SK-N-SH treated with all-trans-retinoic acid at 6 μM for 48 hours (cell line): ENCODE measurements around the gene KRTAP10-4.

Experiments used
- ATAC-seq: fragments of 200-7000 bp; cut with Tn5 transposase; 3 replicates; pipeline ENCODE4 v1.9.1; 2020; ENCODE audit warnings: mild to moderate bottlenecking, moderate library complexity
- ARNTL ChIP-seq: fragments of 450-650 bp; formaldehyde crosslinking; IDR thresholded peaks from 2 replicates; pipeline ENCODE4 v1.5.0; 2020; ENCODE audit warnings: low read depth, mild to moderate bottlenecking, moderate library complexity, borderline replicate concordance
- BACH2 ChIP-seq: fragments of 250-450 bp; sonication (Bioruptor Pico); IDR thresholded peaks from 2 replicates; pipeline ENCODE4 v1.9.0; 2021; ENCODE audit warnings: mild to moderate bottlenecking, borderline replicate concordance
- CREB5 ChIP-seq: fragments of 250-450 bp; sonication (Bioruptor Pico); IDR thresholded peaks from 2 replicates; pipeline ENCODE4 v1.5.1; 2020; ENCODE audit warnings: low read depth, mild to moderate bottlenecking, moderate library complexity
- CSDC2 ChIP-seq: fragments of 250-450 bp; sonication (Bioruptor Pico); IDR thresholded peaks from 2 replicates; pipeline ENCODE4 v1.5.0; 2020; ENCODE audit warnings: mild to moderate bottlenecking, moderate library complexity
- CSRNP3 ChIP-seq: fragments of 250-450 bp; sonication (Bioruptor Pico); IDR thresholded peaks from 2 replicates; pipeline ENCODE4 v1.5.1; 2021; ENCODE audit warnings: mild to moderate bottlenecking, moderate library complexity
- ESRRG ChIP-seq: fragments of 250-450 bp; sonication (Bioruptor Pico); IDR thresholded peaks from 2 replicates; pipeline ENCODE4 v1.6.1; 2021; ENCODE audit warnings: mild to moderate bottlenecking
- GLIS3 ChIP-seq: fragments of 250-450 bp; sonication (Bioruptor Pico); IDR thresholded peaks from 2 replicates; pipeline ENCODE4 v1.5.0; 2020; ENCODE audit warnings: mild to moderate bottlenecking, moderate library complexity
- ISL1 ChIP-seq: fragments of 250-450 bp; sonication (Bioruptor Pico); IDR thresholded peaks from 2 replicates; pipeline ENCODE4 v2.1.2; 2022; ENCODE audit warnings: mild to moderate bottlenecking, moderate library complexity
- OSR1 ChIP-seq: fragments of 250-450 bp; sonication (Bioruptor Pico); IDR thresholded peaks from 2 replicates; pipeline ENCODE4 v1.8.0; 2022; ENCODE audit warnings: moderate library complexity, mild to moderate bottlenecking, inconsistent platforms
- PATZ1 ChIP-seq: fragments of 250-450 bp; sonication (Bioruptor Pico); IDR thresholded peaks from 2 replicates; pipeline ENCODE4 v1.8.0; 2020; ENCODE audit warnings: mild to moderate bottlenecking, moderate library complexity, borderline replicate concordance
- POU6F1 ChIP-seq: fragments of 250-450 bp; sonication (Bioruptor Pico); IDR thresholded peaks from 2 replicates; pipeline ENCODE4 v1.8.0; 2021; ENCODE audit warnings: low read depth, mild to moderate bottlenecking, moderate library complexity, borderline replicate concordance
- PPARA ChIP-seq: fragments of 250-450 bp; sonication (Bioruptor Pico); IDR thresholded peaks from 2 replicates; pipeline ENCODE4 v1.5.0; 2020; ENCODE audit warnings: mild to moderate bottlenecking, borderline replicate concordance
- RARB ChIP-seq: fragments of 250-450 bp; sonication (Bioruptor Pico); IDR thresholded peaks from 2 replicates; pipeline ENCODE4 v1.8.0; 2021; ENCODE audit warnings: mild to moderate bottlenecking, moderate library complexity
- SNAI2 ChIP-seq: fragments of 250-450 bp; sonication (Bioruptor Pico); IDR thresholded peaks from 2 replicates; pipeline ENCODE4 v1.5.0; 2020; ENCODE audit warnings: mild to moderate bottlenecking, moderate library complexity
- TOX ChIP-seq: fragments of 250-450 bp; sonication (Bioruptor Pico); IDR thresholded peaks from 2 replicates; pipeline ENCODE4 v1.8.0; 2021; ENCODE audit warnings: mild to moderate bottlenecking, moderate library complexity, borderline replicate concordance
- TSHZ2 ChIP-seq: fragments of 250-450 bp; sonication (Bioruptor Pico); IDR thresholded peaks from 2 replicates; pipeline ENCODE4 v1.5.0; 2020; ENCODE audit warnings: mild to moderate bottlenecking, moderate library complexity
- ZC3H10 ChIP-seq: fragments of 250-450 bp; sonication (Bioruptor Pico); IDR thresholded peaks from 2 replicates; pipeline ENCODE4 v1.5.1; 2021; ENCODE audit warnings: mild to moderate bottlenecking, moderate library complexity
- ZFP3 ChIP-seq: fragments of 250-450 bp; sonication (Bioruptor Pico); IDR thresholded peaks from 2 replicates; pipeline ENCODE4 v1.5.0; 2020; ENCODE audit warnings: mild to moderate bottlenecking, moderate library complexity
- ZNF565 ChIP-seq: fragments of 450-650 bp; formaldehyde crosslinking; conservative IDR thresholded peaks from 2 replicates; pipeline ENCODE4 v1.5.0; 2020; ENCODE audit warnings: low read depth, mild to moderate bottlenecking, moderate library complexity
- ZNF70 ChIP-seq: fragments of 450-650 bp; formaldehyde crosslinking; IDR thresholded peaks from 2 replicates; pipeline ENCODE4 v1.5.0; 2020; ENCODE audit warnings: mild to moderate bottlenecking, moderate library complexity
- ZNF8 ChIP-seq: fragments of 450-650 bp; formaldehyde crosslinking; IDR thresholded peaks from 2 replicates; pipeline ENCODE4 v1.5.0; 2020; ENCODE audit warnings: mild to moderate bottlenecking, moderate library complexity

The KRTAP10-4 gene

GRCh38 chr21:44614961-44615391, 41.4 kb downstream of the KRTAP10-4 start:
- no peak for ATAC-seq
- TF ChIP-seq CSDC2 (no peak), TSHZ2 (CRISPR knock-in tag) (no peak), ZC3H10 (no peak), CSRNP3 (CRISPR knock-in tag) (no peak), BACH2 (CRISPR knock-in tag) (no peak), ZNF8 (no peak), TOX (CRISPR knock-in tag) (no peak), RARB (CRISPR knock-in tag) (no peak), ESRRG (CRISPR knock-in tag) (no peak), ZFP3 (CRISPR knock-in tag) (no peak), PATZ1 (CRISPR knock-in tag) (no peak), ZNF70 (no peak), GLIS3 (CRISPR knock-in tag) (no peak), POU6F1 (CRISPR knock-in tag) (no peak), PPARA (CRISPR knock-in tag) (no peak), ARNTL (CRISPR knock-in tag) (no peak), ZNF565 (CRISPR knock-in tag) (no peak), ISL1 (CRISPR knock-in tag) (no peak)
- TF ChIP-seq, all 23 proteins: peak for 0

- ATAC-seq, result no peak
- TF ChIP-seq ARNTL (CRISPR knock-in tag) (no peak), TOX (CRISPR knock-in tag) (no peak), TSHZ2 (CRISPR knock-in tag) (no peak), PPARA (CRISPR knock-in tag) (no peak), PATZ1 (CRISPR knock-in tag) (no peak), GLIS3 (CRISPR knock-in tag) (no peak), OSR1 (CRISPR knock-in tag) (no peak), SNAI2 (no peak), ZNF8 (no peak), ZNF70 (no peak), CREB5 (CRISPR knock-in tag) (no peak), POU6F1 (CRISPR knock-in tag) (no peak), ZFP3 (CRISPR knock-in tag) (no peak)
These were observed 41.9 kb downstream of the KRTAP10-4 start for GRCh38 chr21:44615466-44615865.
